ENCODE data around the gene RSAD1.

- TF ChIP-seq EZH2 (IDR thresholded peaks at IDR 0.05) = no peak
- no peak for TF ChIP-seq POLR2AphosphoS5 (IDR thresholded peaks at IDR 0.05; ENCODE audit: borderline replicate concordance, low read depth, low read length)
- no peak for TF ChIP-seq FOXP2 (optimal IDR thresholded peaks at IDR 0.05; ENCODE audit: control extremely low read depth, extremely low read length, insufficient read depth)
Observed at GRCh38 chr17:50517011-50517410, 38.4 kb downstream of the RSAD1 start.

Measured in SK-N-MC (cell line).